HepG2 (cell line): Measurements from ENCODE around the gene LRRC3C. TPM values are rescaled to one million over a fixed set of nuclear protein-coding genes. Genes with fewer than 3 reads are reported as not detected.

Source experiments
- AGO2 ChIP-seq: fragments of 200-400 bp; formaldehyde crosslinking; optimal IDR thresholded peaks from 2 replicates; pipeline ENCODE3; 2017; ENCODE audit warnings: mild to moderate bottlenecking, low read depth, low read length, moderate library complexity
- AKAP8 ChIP-seq: sonication (generic); formaldehyde crosslinking; IDR thresholded peaks from 2 replicates; pipeline ENCODE4 v1.5.1; 2020; ENCODE audit warnings: mild to moderate bottlenecking, missing genetic modification reagents
- ASH2L ChIP-seq: fragments of 300-600, 200-600 bp; sonication (generic); IDR thresholded peaks from 2 replicates; pipeline ENCODE4 v1.7.0; 2017; ENCODE audit warnings: low read depth, mild to moderate bottlenecking, moderate library complexity, mixed read lengths, low read length; ENCODE audit not compliant: insufficient read length
- HDAC1 ChIP-seq: sonication (generic); formaldehyde crosslinking; IDR thresholded peaks from 2 replicates; pipeline ENCODE4 v1.5.1; 2020; ENCODE audit warnings: mild to moderate bottlenecking, missing genetic modification reagents
- IRF1 ChIP-seq: sonication (generic); formaldehyde crosslinking; IDR thresholded peaks from 2 replicates; pipeline ENCODE4 v1.4.0; 2020; ENCODE audit warnings: low read depth, mild to moderate bottlenecking, missing genetic modification reagents
- KDM3A ChIP-seq: IDR thresholded peaks from 2 replicates; pipeline ENCODE4 v1.6.1; 2018; ENCODE audit warnings: low read depth, missing compliant biosample characterization
- MEIS2 ChIP-seq: sonication (generic); formaldehyde crosslinking; IDR thresholded peaks from 2 replicates; pipeline ENCODE4 v1.9.0; 2021; ENCODE audit warnings: mild to moderate bottlenecking, missing genetic modification reagents
- SIN3B ChIP-seq: fragments of 150-350 bp; IDR thresholded peaks from 2 replicates; pipeline ENCODE4 v1.6.1; 2014; ENCODE audit warnings: low read length
- TAF1 ChIP-seq: sonication (generic); formaldehyde crosslinking; IDR thresholded peaks from 2 replicates; pipeline ENCODE4 v1.4.0; 2020; ENCODE audit warnings: missing genetic modification reagents
- ZFY ChIP-seq: sonication (generic); formaldehyde crosslinking; IDR thresholded peaks from 2 replicates; pipeline ENCODE4 v1.4.0; 2020; ENCODE audit warnings: missing genetic modification reagents
- ZNF292 ChIP-seq: sonication (generic); formaldehyde crosslinking; IDR thresholded peaks from 2 replicates; pipeline ENCODE4 v1.8.1; 2022; ENCODE audit warnings: mild to moderate bottlenecking, low read depth, missing genetic modification reagents, borderline replicate concordance
- ZNF552 ChIP-seq: sonication (generic); formaldehyde crosslinking; IDR thresholded peaks from 2 replicates; pipeline ENCODE4 v1.9.0; 2022; ENCODE audit warnings: missing genetic modification reagents, mild to moderate bottlenecking, borderline replicate concordance
- polyA plus RNA-seq, 8 experiments: library from polyadenylated mRNA; depleted of rRNA in 3 of 8; stranded (reverse) in 7 of 8; unstranded in 1 of 8; fragments of >200 nt; fragmentation: Illumina TruSeq in 4 of 8; extraction: Trizol in 4 of 8; gene quantifications; 2 replicates each; pipeline versions ENCODE4 v1.2.1 to v1.2.3, GENCODE V29; 2011 to 2016; ENCODE audit warnings: low read depth in 4 of 8, missing spikeins in 1 of 8, mixed read lengths in 1 of 8; ENCODE audit not compliant: insufficient read depth in 1 of 8
- total RNA-seq, 5 experiments: library from RNA; depleted of rRNA; stranded (reverse); fragments of >200 nt; fragmentation: Illumina TruSeq; extraction: Trizol; gene quantifications; 2 replicates each; pipeline ENCODE4 v1.2.3, GENCODE V29; 2016; ENCODE audit warnings: low read depth in 1 of 5
- TF ChIP-seq, protein P1 (sequence below): sonication (generic); formaldehyde crosslinking; IDR thresholded peaks from 2 replicates; pipeline ENCODE4 v1.4.0; 2020; ENCODE audit warnings: missing genetic modification reagents
- TF ChIP-seq, protein P2 (sequence below): IDR thresholded peaks from 2 replicates; pipeline ENCODE4 v1.6.1; 2012; ENCODE audit warnings: low read depth, low read length, improper control_type of control experiment
- TF ChIP-seq, protein P3 (sequence below): sonication (generic); formaldehyde crosslinking; IDR thresholded peaks from 2 replicates; pipeline ENCODE4 v1.4.0; 2020; ENCODE audit warnings: missing genetic modification reagents
- TF ChIP-seq, protein P4 (sequence below): sonication (generic); formaldehyde crosslinking; IDR thresholded peaks from 2 replicates; pipeline ENCODE4 v1.4.0; 2020; ENCODE audit warnings: missing genetic modification reagents, borderline replicate concordance
- TF ChIP-seq, protein P5 (sequence below): IDR thresholded peaks from 2 replicates; pipeline ENCODE4 v1.6.1; 2018; ENCODE audit warnings: missing genetic modification reagents, mild to moderate bottlenecking, missing compliant biosample characterization
- TF ChIP-seq, protein P6 (sequence below): sonication (generic); formaldehyde crosslinking; IDR thresholded peaks from 2 replicates; pipeline ENCODE4 v1.8.1; 2023; ENCODE audit warnings: mild to moderate bottlenecking, missing genetic modification reagents, borderline replicate concordance

LRRC3C gene
- total and polyA plus RNA-seq, 2 of the 13 experiments (the other 11 are each of a cell fraction or from before 2014, with no cell fraction given) = 0.17 TPM; not detected in 1

DNA sequence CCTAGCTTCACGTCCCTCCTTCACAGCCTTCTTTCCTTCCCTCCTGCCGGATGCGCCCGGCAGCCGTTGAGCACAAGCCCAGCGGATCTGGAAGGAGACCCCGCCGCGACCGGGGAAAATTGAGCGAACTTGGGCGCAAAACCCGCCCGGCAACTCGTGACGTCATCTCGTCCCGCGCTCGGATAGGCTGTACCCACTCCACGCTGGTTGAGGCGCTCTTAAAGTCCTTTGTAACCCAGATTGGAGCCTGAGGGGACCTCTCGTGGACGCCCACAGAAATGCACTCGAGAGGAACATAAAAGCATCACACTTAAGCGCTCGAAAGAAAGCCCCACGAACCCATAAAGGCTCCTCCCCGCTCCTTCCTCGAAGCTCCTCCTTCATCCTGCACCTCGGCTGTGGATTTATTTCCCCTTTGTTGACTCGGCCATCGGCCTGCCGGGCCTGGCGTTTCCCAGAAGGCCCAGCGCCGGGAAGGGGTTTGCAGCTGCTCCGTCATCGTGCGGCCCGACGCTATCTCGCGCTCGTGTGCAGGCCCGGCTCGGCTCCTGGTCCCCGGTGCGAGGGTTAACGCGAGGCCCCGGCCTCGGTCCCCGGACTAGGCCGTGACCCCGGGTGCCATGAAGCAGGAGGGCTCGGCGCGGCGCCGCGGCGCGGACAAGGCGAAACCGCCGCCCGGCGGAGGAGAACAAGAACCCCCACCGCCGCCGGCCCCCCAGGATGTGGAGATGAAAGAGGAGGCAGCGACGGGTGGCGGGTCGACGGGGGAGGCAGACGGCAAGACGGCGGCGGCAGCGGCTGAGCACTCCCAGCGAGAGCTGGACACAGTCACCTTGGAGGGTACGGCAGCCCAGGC is 53.0 kb downstream of the LRRC3C start, which contains the start of gene PSMD3 (continued):
- TF ChIP-seq, protein P1, sequence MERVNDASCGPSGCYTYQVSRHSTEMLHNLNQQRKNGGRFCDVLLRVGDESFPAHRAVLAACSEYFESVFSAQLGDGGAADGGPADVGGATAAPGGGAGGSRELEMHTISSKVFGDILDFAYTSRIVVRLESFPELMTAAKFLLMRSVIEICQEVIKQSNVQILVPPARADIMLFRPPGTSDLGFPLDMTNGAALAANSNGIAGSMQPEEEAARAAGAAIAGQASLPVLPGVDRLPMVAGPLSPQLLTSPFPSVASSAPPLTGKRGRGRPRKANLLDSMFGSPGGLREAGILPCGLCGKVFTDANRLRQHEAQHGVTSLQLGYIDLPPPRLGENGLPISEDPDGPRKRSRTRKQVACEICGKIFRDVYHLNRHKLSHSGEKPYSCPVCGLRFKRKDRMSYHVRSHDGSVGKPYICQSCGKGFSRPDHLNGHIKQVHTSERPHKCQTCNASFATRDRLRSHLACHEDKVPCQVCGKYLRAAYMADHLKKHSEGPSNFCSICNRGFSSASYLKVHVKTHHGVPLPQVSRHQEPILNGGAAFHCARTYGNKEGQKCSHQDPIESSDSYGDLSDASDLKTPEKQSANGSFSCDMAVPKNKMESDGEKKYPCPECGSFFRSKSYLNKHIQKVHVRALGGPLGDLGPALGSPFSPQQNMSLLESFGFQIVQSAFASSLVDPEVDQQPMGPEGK = peak; percentile 78
- TF ChIP-seq AGO2 (peak; percentile 91), ZFY (CRISPR knock-in tag) (peak; percentile 100), AKAP8 (CRISPR knock-in tag) (no peak; the same call in 1 of the 2 replicates), ZNF292 (CRISPR knock-in tag) (peak; percentile 66), IRF1 (CRISPR knock-in tag) (no peak), MEIS2 (CRISPR knock-in tag) (peak; percentile 73; the same call in 1 of the 2 replicates), ZNF552 (CRISPR knock-in tag) (peak; percentile 86), KDM3A (CRISPR knock-in tag) (peak; percentile 99), ASH2L (peak; percentile 99), SIN3B (peak; percentile 86), HDAC1 (peak; percentile 99), TAF1 (CRISPR knock-in tag) (peak; percentile 98)
- TF ChIP-seq, protein P2, sequence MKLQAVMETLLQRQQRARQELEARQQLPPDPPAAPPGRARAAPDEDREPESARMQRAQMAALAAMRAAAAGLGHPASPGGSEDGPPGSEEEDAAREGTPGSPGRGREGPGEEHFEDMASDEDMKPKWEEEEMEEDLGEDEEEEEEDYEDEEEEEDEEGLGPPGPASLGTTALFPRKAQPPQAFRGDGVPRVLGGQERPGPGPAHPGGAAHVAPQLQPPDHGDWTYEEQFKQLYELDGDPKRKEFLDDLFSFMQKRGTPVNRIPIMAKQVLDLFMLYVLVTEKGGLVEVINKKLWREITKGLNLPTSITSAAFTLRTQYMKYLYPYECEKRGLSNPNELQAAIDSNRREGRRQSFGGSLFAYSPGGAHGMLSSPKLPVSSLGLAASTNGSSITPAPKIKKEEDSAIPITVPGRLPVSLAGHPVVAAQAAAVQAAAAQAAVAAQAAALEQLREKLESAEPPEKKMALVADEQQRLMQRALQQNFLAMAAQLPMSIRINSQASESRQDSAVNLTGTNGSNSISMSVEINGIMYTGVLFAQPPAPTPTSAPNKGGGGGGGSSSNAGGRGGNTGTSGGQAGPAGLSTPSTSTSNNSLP = peak; percentile 92
- TF ChIP-seq, protein P3, sequence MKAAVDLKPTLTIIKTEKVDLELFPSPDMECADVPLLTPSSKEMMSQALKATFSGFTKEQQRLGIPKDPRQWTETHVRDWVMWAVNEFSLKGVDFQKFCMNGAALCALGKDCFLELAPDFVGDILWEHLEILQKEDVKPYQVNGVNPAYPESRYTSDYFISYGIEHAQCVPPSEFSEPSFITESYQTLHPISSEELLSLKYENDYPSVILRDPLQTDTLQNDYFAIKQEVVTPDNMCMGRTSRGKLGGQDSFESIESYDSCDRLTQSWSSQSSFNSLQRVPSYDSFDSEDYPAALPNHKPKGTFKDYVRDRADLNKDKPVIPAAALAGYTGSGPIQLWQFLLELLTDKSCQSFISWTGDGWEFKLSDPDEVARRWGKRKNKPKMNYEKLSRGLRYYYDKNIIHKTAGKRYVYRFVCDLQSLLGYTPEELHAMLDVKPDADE (CRISPR knock-in tag) = peak; percentile 85; the same call in 1 of the 2 replicates
- TF ChIP-seq, protein P4, sequence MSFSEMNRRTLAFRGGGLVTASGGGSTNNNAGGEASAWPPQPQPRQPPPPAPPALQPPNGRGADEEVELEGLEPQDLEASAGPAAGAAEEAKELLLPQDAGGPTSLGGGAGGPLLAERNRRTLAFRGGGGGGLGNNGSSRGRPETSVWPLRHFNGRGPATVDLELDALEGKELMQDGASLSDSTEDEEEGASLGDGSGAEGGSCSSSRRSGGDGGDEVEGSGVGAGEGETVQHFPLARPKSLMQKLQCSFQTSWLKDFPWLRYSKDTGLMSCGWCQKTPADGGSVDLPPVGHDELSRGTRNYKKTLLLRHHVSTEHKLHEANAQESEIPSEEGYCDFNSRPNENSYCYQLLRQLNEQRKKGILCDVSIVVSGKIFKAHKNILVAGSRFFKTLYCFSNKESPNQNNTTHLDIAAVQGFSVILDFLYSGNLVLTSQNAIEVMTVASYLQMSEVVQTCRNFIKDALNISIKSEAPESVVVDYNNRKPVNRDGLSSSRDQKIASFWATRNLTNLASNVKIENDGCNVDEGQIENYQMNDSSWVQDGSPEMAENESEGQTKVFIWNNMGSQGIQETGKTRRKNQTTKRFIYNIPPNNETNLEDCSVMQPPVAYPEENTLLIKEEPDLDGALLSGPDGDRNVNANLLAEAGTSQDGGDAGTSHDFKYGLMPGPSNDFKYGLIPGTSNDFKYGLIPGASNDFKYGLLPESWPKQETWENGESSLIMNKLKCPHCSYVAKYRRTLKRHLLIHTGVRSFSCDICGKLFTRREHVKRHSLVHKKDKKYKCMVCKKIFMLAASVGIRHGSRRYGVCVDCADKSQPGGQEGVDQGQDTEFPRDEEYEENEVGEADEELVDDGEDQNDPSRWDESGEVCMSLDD (CRISPR knock-in tag) = peak; percentile 60; the same call in 1 of the 2 replicates
- TF ChIP-seq, protein P5, sequence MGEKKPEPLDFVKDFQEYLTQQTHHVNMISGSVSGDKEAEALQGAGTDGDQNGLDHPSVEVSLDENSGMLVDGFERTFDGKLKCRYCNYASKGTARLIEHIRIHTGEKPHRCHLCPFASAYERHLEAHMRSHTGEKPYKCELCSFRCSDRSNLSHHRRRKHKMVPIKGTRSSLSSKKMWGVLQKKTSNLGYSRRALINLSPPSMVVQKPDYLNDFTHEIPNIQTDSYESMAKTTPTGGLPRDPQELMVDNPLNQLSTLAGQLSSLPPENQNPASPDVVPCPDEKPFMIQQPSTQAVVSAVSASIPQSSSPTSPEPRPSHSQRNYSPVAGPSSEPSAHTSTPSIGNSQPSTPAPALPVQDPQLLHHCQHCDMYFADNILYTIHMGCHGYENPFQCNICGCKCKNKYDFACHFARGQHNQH (CRISPR knock-in tag) = peak; percentile 99
- TF ChIP-seq, protein P6, sequence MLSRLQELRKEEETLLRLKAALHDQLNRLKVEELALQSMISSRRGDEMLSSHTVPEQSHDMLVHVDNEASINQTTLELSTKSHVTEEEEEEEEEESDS (CRISPR knock-in tag) = peak; percentile 24; the same call in 1 of the 2 replicates
